Ishikawa (cell line): ENCODE measurements around the gene FBLIM1.
A peak's percentile ranks its signal among the peaks of the same experiment; 100 is the strongest.

Source experiments
- CEBPB ChIP-seq: IDR thresholded peaks from 2 replicates; pipeline ENCODE4 v1.6.1; 2012
- CREB1 ChIP-seq: IDR thresholded peaks from 2 replicates; pipeline ENCODE4 v1.6.1; 2012; ENCODE audit warnings: low read depth
- EGR1 ChIP-seq: IDR thresholded peaks from 2 replicates; pipeline ENCODE4 v1.6.1; 2012
- EP300 ChIP-seq: IDR thresholded peaks from 2 replicates; pipeline ENCODE4 v1.6.1; 2012; ENCODE audit warnings: borderline replicate concordance
- FOXM1 ChIP-seq: IDR thresholded peaks from 2 replicates; pipeline ENCODE4 v1.6.1; 2012; ENCODE audit warnings: low read depth, borderline replicate concordance
- MAX ChIP-seq: IDR thresholded peaks from 2 replicates; pipeline ENCODE4 v1.6.1; 2012
- NFIC ChIP-seq: IDR thresholded peaks from 2 replicates; pipeline ENCODE4 v1.6.1; 2012
- RAD21 ChIP-seq: IDR thresholded peaks from 2 replicates; pipeline ENCODE4 v1.6.1; 2012; ENCODE audit warnings: low read depth
- REST ChIP-seq: IDR thresholded peaks from 2 replicates; pipeline ENCODE4 v1.6.1; 2012; ENCODE audit warnings: low read depth, mild to moderate bottlenecking
- TAF1 ChIP-seq: IDR thresholded peaks from 2 replicates; pipeline ENCODE4 v1.6.1; 2012; ENCODE audit warnings: low read depth, mild to moderate bottlenecking
- TCF12 ChIP-seq: IDR thresholded peaks from 2 replicates; pipeline ENCODE4 v1.6.1; 2012; ENCODE audit warnings: low read depth
- TEAD4 ChIP-seq: IDR thresholded peaks from 2 replicates; pipeline ENCODE4 v1.6.1; 2012
- USF1 ChIP-seq: IDR thresholded peaks from 2 replicates; pipeline ENCODE4 v1.6.1; 2012
- YY1 ChIP-seq: IDR thresholded peaks from 2 replicates; pipeline ENCODE4 v1.6.1; 2012; ENCODE audit warnings: low read depth
- ZBTB7A ChIP-seq: IDR thresholded peaks from 2 replicates; pipeline ENCODE4 v1.6.1; 2012; ENCODE audit warnings: low read depth

FBLIM1 gene

GRCh38 chr1:15739745-15740144, 18.9 kb upstream of the FBLIM1 start:
- no peak for TF ChIP-seq REST
- TF ChIP-seq EGR1: no peak
- no peak for TF ChIP-seq CEBPB
- no peak for TF ChIP-seq FOXM1
- no peak for TF ChIP-seq RAD21
- no peak for TF ChIP-seq USF1
- TF ChIP-seq NFIC: no peak
- no peak for TF ChIP-seq ZBTB7A
- no peak for TF ChIP-seq TEAD4
- TF ChIP-seq EP300: no peak
- no peak for TF ChIP-seq TAF1
- TF ChIP-seq MAX: no peak
- no peak for TF ChIP-seq YY1

GRCh38 chr1:15740924-15741850, 17.4 kb upstream of the FBLIM1 start:
- TF ChIP-seq EP300 (no peak), RAD21 (peak; percentile 99)

GRCh38 chr1:15742339-15742801, 16.2 kb upstream of the FBLIM1 start, which contains the start of gene TMEM82:
TSS of gene TMEM82 (plus strand) at chr1:15742499. CDS start at chr1:15742560, 61 bp downstream.
- no peak for TF ChIP-seq TCF12
- TF ChIP-seq TEAD4: no peak
- no peak for TF ChIP-seq EGR1
- TF ChIP-seq ZBTB7A: no peak
- TF ChIP-seq TAF1: no peak
- TF ChIP-seq FOXM1: no peak
- TF ChIP-seq REST: no peak
- no peak for TF ChIP-seq CEBPB
- no peak for TF ChIP-seq NFIC
- no peak for TF ChIP-seq MAX
- TF ChIP-seq CREB1: no peak
- no peak for TF ChIP-seq EP300
- TF ChIP-seq USF1: no peak
- TF ChIP-seq RAD21: no peak

- no peak for TF ChIP-seq YY1
- no peak for TF ChIP-seq CEBPB
- no peak for TF ChIP-seq REST
- no peak for TF ChIP-seq RAD21
- no peak for TF ChIP-seq ZBTB7A
- TF ChIP-seq EGR1: no peak
- TF ChIP-seq MAX: no peak
- TF ChIP-seq TEAD4: no peak
- TF ChIP-seq EP300: no peak
- no peak for TF ChIP-seq TAF1
- TF ChIP-seq FOXM1: no peak
- TF ChIP-seq TCF12: no peak
- no peak for TF ChIP-seq NFIC
- TF ChIP-seq USF1: no peak
- no peak for TF ChIP-seq CREB1
These were observed 14.4 kb upstream of the FBLIM1 start for GRCh38 chr1:15744122-15744679.
